Activated CD4-positive, alpha-beta T cell treated with anti-CD3 and anti-CD28 coated beads, Interleukin-2, amount 50 U/mL, for 4 hours (primary cell): ENCODE measurements around the gene HOXA5.
A peak's percentile ranks its signal among the peaks of the same experiment; 100 is the strongest.

ENCODE experiments used
- DNase-seq, 2 experiments: peaks; one replicate each; pipeline ENCODE4 v3.0.0-alpha.2; 2020

HOXA5 gene

DNA sequence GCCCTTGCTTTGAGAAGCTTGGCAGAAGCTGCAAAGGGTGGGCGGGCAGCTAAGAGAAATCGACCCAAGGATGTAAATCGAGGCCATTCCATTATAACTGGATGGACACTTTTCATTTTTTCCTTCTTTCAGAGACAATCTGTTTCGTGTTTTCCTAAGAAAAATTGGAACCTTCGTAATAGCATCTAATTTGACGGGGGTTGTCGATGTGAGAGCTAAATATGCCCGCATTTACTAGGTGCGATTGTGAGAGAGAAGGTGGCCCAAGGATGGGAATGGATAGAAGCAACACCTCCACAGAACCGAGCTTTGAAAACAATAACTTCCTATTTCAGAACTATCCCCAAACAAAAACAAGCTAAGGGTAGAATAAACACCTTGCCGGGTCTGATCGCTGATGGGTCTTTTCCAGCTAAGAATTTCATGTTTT is 12.1 kb downstream of the HOXA5 start:
- no peak for DNase-seq

DNA sequence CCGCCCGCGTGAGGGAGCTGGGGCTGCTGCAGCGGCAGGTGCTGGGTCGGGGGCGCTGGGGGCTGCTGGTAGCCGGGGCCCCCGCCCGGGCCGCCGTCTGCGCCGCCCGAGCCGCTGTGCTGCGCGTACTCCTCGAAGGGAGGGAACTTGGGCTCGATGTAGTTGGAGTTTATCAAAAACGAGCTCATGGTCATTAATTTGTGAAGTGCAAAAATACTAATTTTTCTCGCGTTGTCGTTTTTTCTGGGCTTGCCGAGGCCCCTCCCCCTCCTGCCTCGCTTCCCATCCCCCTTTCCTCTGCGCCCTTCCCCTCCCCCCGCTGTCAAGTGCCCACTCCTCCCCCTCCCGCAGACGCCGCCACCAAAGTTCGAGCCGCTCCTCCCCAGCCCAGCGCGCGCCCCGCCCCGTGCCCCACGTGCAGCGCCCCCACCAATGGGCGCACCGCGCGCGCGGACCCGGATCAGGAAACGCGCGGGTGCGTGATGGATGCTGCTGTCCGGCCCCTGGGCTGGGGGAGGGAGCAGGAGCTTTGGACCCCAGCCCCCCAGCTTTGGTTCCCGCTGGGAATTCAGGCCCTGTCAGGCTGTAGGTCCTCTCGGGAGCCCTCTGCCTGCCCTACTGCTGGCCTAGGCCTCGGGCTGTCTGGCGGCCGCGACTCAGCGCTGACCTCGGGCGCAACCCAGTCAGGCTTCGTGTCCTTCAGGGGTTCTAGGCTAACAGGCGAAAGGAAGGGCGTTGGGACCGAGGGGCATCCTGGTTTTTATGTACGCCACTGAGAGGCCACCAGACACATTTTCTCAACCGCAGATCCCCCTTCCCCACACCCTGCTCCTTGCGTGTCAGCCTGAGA is 12.7 kb downstream of the HOXA5 start, which contains the start of gene HOXA4:
Gene HOXA4 (minus strand): TSS at position 218 of the 850 bp plus-strand sequence. CDS start 24 bp downstream, at position 194.
- peak; percentile 73 to 76 for DNase-seq

DNA sequence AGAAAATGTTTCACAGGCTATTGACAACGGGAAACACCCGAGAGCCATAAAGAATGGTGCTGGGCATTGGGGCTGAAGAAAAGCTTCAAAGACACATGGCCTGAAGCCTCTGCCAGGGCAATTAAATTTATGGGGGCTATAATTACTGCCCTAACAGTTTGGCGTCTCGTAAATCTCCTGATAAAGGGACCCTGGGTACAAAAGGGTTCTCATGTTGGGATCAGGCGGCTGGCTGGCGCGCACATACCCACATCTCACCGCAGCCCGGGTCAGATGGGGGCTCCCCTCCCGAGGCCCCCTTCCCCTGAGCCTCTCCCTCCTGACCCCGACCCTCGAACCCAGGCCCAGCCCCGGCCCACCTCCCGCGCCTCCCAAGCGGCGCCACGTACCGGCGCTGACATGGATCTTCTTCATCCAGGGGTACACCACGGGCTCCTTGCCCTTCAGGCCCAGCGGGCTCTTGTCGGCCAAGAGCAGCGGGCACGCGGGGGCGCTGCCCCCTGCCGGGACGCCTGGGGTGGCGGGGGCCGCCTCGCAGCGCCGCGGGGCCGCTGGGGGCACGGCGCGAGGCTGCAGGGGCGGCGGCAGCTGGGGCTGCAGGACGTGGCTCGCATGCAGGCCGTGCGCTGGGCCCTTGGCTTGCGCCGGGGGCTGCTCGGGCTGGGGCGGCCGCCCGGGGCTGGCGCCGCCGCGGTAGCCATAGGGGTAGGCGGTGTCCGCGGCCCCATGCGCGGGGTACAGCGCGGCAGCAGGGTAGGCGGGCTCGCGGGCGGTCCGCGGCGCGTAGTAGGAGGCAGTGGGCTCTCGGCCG is 13.5 kb downstream of the HOXA5 start:
- DNase-seq, result no peak

DNA sequence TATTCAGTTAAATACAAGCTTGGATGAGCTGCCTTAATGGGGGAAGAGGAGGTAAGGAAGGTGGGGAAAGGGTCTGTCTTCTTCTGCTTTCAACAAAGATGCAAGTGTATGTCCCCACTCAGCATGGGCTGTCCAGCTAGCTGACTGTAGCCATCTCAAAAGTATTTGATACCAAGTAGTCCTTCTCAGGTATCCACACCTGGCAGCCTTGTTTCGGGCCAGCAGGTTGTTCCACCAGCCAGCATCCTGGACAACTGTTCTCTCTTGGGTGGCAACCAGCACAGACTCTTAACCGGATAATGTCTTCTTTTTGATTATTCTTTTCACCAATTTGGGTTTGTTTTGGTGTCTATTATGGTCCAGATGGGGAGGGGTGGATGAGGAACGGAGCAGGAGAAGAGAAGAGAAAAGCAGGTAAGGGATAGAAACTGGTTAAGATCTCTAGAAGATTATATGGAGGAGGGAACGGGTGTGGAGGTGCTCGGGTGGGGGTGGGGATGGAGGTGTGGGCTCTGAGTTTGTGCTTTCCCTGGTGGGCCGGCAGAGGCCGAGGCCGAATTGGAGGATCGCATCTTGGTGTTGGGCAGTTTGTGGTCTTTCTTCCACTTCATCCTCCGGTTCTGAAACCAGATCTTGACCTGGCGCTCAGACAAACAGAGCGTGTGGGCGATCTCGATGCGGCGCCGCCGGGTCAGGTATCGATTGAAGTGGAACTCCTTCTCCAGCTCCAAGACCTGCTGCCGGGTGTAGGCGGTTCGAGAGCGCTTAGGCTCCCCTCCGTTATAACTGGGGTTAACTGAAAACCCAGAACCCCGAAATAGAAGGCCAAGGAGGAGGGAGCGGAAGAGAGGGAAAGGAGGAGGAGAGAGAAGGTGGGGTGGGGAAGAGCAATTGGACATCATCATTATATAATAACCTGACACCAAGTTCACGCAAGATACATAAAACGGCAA is 14.4 kb downstream of the HOXA5 start:
- DNase-seq, result no peak

DNA sequence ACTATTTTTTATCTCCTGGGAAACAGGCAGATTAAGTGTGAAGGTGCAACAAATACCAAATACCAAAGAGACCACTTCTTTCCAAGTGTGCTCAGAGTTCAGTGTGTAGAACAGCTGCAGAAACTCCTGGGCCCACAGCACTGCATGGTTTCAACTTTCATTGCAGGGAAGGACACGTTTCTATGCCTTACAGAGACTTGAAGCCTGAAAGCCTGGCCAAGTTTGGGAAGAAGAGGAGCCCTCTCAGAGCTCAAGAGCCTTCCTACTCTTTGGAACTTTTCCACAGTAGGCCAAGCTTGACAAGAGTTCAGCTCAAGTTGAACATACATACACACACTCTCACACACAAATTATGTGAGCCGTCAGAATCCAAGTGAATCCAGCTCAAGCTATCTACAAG is 15.4 kb downstream of the HOXA5 start:
- no peak for DNase-seq

DNA sequence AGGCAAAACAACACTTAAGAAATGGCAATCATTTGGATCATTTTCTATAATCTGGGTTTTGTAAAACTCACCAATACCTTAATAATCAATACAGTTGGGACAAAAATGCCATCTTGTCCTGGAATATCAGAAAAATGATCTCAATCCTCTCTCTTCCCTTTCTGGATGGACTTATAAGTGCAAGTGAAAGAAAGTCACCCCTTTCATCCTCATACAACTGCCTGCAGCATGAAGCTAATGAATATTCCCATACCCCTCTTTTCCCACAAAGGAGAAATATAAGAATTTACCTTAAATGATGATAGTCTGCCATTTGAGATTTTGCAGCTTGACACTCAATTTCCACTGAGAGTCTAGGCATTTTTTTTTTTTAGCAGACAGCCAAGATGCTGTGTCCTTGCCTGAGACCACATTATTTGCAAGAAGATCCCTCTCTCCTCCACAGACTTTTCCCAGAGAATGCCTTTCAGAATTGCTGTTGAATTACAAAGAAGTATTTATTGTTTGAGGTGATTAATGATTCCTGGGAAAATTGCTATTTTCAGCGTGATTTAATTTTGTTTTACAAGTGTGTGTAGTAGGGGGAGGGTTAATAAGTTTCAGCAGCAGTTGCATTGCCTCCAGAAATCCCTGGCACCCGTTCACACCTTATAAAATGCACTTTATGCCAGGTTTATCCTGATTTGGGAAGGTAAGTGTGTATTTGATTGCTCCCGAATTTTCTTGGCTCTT is 16.7 kb downstream of the HOXA5 start:
- DNase-seq, result no peak

DNA sequence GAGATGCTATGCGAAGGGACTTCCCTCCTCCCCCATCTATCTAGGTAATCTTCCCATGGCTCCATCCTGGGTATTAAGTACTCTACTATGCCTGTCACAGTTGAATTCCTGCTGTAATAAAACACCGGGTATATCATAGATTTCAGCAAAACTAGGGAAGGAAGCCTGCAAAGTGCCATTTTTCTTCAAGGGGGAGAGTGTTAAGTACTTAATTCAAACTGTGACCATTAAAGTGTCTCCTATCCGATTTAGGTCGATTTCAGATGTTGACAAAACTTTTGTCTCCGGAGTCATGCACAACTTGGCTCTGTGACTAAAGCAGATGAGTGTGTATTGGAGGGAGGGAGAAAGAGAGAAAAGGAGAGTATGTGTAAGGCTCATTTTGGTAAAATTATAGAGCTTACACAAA is 17.5 kb downstream of the HOXA5 start:
- no peak for DNase-seq

DNA sequence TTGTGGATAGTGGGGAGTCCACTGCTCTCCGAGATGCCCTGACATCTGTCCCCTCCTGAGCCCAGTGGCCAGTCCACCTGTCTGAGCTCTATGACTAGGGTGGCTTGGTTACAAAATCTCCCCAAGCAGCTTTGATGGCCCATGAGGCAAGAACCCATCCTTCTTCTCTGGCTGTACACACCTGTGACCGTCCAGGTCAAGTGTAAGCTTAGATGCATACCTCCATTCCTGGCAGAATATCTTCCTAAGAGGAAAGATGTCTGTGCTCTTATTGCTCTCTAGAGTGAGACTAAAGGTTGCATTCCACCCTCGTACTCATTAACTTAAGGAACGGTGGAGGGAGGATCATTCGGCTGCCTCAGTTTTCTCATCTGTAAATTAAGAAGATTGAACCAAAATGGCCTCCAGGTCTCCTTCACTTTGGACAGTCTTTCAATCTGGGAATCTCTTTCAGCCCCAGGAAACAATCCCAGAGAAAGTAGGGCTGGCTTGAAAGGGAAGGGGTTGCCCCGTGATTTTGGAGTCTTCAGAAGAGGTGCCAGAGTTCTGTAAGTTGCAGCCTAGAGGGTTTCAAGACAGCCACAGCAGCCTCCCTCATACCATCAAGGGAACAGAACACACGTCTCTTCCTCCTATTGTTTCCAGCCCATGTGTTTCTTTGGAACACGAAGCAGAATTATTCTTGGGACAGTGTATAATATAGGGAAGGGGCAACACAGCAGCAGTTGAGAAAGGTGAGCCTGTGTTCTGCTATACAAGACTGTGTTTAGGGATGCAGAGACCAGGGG is 18.4 kb downstream of the HOXA5 start:
- DNase-seq, result no peak

DNA sequence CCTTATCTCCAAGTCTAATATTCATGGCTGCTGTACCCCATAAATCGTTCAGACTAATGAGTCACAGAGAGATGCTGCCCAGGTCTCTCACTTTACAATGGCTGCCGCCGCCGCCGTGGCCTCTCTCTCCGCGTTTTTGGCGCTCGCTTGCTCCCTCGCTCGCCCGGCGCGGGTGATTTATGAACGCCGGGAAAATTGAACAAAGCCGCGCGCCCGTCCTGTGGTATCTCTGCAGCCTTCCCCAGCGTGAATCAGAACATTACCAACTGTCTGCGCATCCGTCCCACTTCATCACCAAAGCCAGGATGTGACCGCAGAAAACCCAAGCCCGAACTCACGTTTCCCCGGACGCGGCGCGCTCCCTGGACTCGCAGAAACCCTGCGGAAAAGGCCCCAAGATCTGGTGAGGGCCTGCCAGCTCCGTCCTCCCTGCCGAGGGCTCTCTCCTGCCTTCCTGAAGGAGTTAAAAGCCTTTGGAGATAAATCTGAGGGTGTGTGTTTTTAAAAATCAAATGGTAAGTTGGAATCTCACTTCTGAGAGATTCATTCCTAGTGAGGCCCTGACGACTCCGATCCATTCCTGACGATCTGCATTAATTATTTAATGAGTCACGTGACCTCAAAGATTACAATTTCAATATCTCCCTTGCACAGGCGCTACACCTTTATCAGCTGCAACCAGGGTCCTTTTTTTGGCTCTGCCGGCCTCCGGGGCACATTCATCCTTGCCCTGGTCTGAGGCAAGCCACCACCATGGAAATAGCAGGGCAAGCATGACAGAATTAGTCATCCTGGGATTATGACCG is 19.2 kb downstream of the HOXA5 start:
- DNase-seq, result no peak

DNA sequence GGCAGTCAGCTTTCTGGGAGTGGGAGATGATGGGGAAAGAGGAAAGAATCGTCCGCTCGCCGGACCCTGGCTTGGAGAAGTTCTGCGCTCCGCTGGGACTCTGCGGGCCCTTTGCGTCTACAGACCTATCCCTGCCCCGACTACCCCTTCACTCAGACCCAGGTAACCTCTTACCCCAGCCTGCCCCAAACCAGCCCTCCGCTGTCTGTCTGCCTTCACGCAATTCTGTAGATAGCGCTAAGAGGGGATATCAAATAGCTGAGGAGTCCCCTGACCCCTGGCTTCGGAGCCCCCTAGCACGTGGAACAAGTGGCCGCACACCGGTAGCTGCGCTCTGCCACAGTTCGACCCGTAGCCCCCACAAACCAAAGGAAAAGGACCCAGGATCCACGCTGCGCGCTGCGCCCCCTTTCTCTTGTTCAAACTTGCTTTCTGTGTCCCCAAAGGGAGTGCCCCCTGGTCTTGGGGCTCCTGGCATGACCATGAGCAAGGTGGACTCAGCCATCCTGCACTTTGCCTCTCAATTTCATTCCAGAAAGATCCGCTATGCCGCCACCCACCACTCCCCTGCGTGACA is 19.9 kb downstream of the HOXA5 start:
- DNase-seq, result no peak

DNA sequence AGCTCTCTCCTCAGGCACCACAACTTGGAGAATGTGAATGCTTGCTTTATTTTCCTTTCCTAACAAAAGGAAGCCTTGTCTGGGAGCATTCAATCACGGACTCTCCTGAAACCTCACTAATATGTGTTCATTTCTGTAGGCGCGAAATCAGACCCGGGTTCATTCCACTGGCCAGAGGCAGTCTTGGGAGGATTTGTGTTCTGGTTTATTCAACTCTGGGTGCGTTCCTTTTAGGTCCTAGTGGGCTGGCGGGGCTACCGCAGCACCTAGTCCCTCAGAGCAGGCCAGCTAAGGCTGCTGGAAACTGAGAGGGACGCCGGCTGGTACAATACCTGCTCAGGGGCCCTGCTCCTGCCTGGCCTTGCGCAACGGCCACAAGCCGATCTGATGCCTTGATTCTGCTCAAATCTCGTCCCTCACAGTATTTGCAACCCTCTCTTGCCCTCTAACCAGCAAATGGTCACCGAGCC is 20.4 kb downstream of the HOXA5 start:
- no peak for DNase-seq

DNA sequence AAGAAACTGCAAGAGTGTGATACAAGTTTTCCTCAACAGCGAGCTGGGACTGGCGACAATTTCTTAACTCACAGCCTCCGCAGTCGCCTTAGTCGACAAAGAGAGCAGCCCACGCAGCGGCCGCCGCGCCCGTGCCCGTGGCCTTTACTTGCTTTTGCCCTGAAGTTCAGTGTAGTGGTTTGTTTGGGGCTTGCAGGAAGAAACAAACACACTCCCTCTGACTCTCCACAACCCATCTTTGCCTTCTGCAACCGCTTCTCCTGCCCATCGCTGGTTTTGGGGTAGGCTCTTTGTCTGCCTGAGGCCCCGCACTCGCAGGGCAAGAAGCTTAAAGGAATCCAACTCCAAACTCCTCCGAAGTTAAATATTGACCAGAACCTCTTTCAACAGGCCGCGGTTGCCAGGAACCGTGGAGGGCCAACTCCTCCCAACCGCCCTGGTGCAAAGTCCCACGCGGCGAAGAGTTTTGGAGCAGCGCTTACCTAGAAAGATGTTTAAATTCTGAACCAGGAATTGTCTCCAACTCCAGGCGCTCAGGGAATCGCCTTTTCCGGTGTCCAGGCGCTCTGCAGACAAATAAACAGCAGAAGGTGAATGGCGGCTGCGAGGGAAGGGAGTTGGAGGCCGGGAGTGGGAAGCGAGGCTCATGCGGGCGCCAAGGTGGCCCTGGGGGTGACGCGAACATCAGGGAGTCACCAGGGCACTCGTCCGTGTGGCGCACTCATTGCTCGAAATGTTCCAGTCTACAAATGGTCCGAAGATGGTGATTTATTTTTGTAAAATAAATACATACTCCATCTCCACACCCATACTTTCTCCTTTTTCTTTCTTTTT is 21.2 kb downstream of the HOXA5 start:
- DNase-seq, result no peak

DNA sequence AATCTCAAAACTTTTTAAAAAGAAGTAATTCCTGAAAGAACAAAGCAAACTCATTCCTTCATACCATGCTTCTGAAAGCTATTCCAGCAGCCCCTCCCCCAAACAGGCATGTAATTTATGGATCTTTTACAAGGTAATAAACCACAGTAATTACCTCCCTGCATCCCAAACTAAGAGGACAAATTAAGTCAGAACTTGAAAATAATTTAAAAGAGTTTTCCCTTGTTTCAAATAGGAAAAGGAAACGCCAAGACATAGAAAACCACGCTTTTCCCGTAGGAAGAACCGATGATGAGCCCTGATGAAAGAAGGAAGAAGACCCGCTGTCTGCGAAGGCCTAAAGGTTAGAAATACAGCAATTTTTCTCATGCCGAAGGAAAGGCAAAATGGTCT is 21.8 kb downstream of the HOXA5 start:
- no peak for DNase-seq

DNA sequence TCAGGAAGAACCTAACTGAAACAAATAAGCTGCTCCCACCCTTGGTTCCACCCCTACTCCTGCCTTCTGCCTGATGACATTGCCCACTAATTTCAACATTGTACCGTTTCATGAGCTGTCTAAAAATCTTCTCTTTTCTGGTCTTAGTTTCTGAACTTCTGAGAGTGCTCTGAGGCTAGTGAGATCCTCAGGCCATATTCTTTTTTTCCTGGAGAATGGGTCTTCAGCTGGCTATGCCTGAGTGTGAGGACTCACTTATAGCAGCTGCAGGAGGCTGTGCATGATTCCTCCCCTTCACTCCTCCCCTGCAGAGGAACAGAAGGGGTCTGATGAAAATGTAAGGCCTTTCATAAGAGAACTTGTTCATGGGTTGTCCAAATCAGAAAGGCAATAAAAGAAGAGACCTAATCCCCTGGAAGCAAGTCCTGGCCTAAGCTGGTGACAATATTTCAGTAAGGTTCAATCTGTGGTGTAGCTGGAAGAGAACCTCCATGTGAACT is 24.0 kb downstream of the HOXA5 start:
- DNase-seq, result no peak

DNA sequence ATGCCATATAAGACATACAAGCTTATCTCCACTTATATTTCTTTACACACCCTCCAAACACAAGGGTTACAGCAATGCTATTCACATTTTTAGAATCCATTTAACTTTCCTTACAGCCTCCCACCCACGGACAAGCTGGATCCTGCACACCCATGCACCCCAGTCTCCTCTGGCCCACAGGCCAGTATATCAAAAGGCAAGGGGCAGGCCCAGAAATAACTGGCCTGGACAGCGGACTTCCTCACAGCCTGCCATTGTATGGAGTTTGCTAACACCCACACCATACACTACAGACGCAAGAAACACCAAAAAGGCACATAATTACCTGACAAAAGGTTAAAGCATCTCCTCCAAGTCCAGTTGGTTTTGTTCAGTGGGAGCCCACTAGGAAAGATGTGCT is 24.9 kb downstream of the HOXA5 start:
- no peak for DNase-seq

DNA sequence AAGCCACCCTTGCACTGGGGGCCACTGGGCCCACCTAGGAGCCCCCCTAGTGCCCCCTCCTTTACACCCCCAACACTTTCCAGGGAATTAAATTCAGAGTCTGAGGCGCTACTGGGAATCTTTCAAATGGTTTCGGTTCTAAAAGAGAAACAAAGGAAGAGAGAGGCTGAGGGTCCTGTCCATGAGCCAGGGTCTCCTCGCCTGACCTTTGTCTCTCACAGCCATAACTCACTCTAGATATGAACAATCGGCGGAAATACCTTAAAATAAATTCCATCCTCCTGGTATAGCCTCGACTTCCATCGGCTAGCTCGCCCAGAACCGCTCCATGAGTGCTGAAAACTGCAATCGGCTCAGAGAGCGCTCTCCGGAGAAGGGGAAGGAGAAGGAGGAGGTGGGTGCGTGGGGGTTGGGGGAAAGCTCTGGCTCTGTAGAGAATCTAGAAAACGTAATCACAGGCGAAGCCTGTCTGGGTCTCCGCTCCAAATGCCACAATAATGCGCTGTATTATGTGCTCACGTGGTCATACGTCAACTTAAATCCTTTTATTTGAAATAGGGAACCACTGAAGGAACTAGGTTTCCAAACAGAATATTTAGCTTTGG is 25.5 kb downstream of the HOXA5 start:
- no peak for DNase-seq

DNA sequence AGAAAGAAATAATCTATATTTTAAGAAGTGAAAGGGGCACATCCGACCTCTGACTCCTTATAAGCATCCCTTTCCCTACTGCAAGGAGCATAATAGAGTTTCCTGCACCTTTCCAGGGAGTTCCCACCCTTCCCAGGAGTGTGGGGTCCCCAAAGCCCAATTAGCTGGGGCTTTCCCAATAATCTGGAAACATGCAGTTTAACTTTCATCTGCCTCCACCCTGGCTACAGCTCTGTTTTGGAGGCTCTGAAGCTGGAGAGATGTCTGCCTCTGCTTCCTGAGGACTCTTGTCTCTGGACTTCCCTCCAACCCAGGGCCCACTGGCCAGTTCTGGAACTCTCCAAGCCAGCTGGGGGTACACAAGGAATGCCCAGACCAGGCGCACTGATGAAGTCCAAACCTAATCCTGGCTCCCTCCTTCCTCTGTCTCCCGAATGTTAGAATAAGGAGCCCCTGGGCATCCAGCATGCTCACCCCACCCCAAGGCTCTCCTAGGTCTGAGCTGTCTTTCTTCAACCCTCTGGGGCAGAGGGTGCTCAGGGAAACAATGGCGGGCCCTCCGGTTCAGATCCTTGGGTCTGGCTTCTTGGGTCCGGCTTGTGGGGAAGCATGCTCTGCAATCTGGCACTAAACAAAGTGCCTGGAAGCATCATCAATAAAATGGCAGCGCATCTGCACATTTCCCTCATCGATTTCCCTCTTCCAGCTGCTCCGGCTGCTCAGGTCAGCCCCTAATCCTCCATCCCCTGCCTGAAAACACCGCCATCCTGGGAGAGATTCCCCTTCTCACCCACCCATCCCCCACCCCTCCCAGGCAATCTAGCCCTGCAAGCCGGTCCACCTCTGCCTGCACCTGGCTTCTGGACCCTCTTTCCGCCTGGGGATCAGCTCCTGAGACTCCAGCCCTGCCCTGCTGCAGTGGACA is 26.3 kb downstream of the HOXA5 start:
- DNase-seq, result no peak
